IPS-18c (cell line): ENCODE results near the gene GOPC.
"Not testable (repeated sequence)": the region's sequence is repeated elsewhere in the genome, so short reads cannot be mapped to it uniquely, and the experiment has no call there.

Source experiments
- H3K4me3 ChIP-seq: 2 replicates; pipeline ENCODE4 v1.7.0; 2013; ENCODE audit warnings: low read depth, mild to moderate bottlenecking, low read length, moderate library complexity; ENCODE audit not compliant: insufficient read depth
- H3K9me3 ChIP-seq: one replicate; pipeline ENCODE4 v1.6.1; 2013; ENCODE audit warnings: mild to moderate bottlenecking, low read length, moderate library complexity; ENCODE audit not compliant: control insufficient read depth, insufficient read depth

Gene GOPC

GRCh38 chr6:117534974-117535373 lies 67.3 kb downstream of the GOPC start:
- Histone ChIP-seq H3K4me3 (no peak overlapping the region), H3K9me3 (no peaks in the 10 kb centered on the region)

- Histone ChIP-seq H3K4me3 (no peak overlapping the region), H3K9me3 (no peaks in the 10 kb centered on the region)
Observed at GRCh38 chr6:117533775-117534174, 68.5 kb downstream of the GOPC start.

- Histone ChIP-seq H3K9me3 (no peaks in the 10 kb centered on the region), H3K4me3 (no peak overlapping the region)
Observed at GRCh38 chr6:117531809-117532725, 70.2 kb downstream of the GOPC start.

GRCh38 chr6:117531346-117531745 lies 71.0 kb downstream of the GOPC start:
- no peaks in the 10 kb centered on the region for H3K9me3 ChIP-seq
- H3K4me3 ChIP-seq = no peak overlapping the region

- Histone ChIP-seq H3K9me3 (no peaks in the 10 kb centered on the region), H3K4me3 (no peak overlapping the region)
Observed at GRCh38 chr6:117530467-117531242, 71.7 kb downstream of the GOPC start.

GRCh38 chr6:117525607-117526006 lies 76.7 kb downstream of the GOPC start:
- Histone ChIP-seq H3K4me3 (no peak overlapping the region), H3K9me3 (no peaks in the 10 kb centered on the region)

GRCh38 chr6:117521791-117522502 lies 80.4 kb downstream of the GOPC start:
- no peak overlapping the region for H3K4me3 ChIP-seq
- H3K9me3 ChIP-seq = no peaks in the 10 kb centered on the region

GRCh38 chr6:117520603-117521395 lies 81.5 kb downstream of the GOPC start:
- Histone ChIP-seq H3K9me3 (no peaks in the 10 kb centered on the region), H3K4me3 (no peak overlapping the region)

- no peaks in the 10 kb centered on the region for H3K9me3 ChIP-seq
- no peak overlapping the region for H3K4me3 ChIP-seq
Observed at GRCh38 chr6:117518870-117519269, 83.4 kb downstream of the GOPC start.

GRCh38 chr6:117517995-117518394 lies 84.3 kb downstream of the GOPC start:
- H3K9me3 ChIP-seq, H3K4me3 ChIP-seq: not testable (repeated sequence)

- no peak overlapping the region for H3K4me3 ChIP-seq
- H3K9me3 ChIP-seq = no peaks in the 10 kb centered on the region
Observed at GRCh38 chr6:117515326-117515725, 87.0 kb downstream of the GOPC start.

GRCh38 chr6:117514655-117515054 lies 87.7 kb downstream of the GOPC start:
- no peaks in the 10 kb centered on the region for H3K9me3 ChIP-seq

GRCh38 chr6:117513778-117514365 lies 88.4 kb downstream of the GOPC start:
- Histone ChIP-seq H3K9me3 (no peaks in the 10 kb centered on the region), H3K4me3 (no peak overlapping the region)

More at GRCh38 chr6:117514655-117515054, 87.7 kb downstream of the GOPC start:
- H3K4me3 ChIP-seq = no peak overlapping the region

- no peaks in the 10 kb centered on the region for H3K9me3 ChIP-seq
- no peak overlapping the region for H3K4me3 ChIP-seq
Observed at GRCh38 chr6:117512987-117513573, 89.2 kb downstream of the GOPC start.

GRCh38 chr6:117512056-117512828 lies 90.1 kb downstream of the GOPC start:
- H3K4me3 ChIP-seq = no peak overlapping the region
- no peaks in the 10 kb centered on the region for H3K9me3 ChIP-seq
